Prostate gland (tissue), 2 donors: ENCODE results near the gene PLEKHH2.

Source experiments
- CTCF ChIP-seq, 4 experiments: fragments of 200-600 bp in 2 of 4; fragments of 450-650 bp in 2 of 4; sonication (generic) in 2 of 4; IDR thresholded peaks; 1 replicate in 3 of 4; 2 replicates in 1 of 4; pipeline ENCODE4 v1.5.1; 2016 to 2019; ENCODE audit warnings: antibody characterized with exemption in 4 of 4, mild to moderate bottlenecking in 2 of 4, moderate library complexity in 2 of 4
- POLR2A ChIP-seq: fragments of 450-650 bp; IDR thresholded peaks from one replicate; pipeline ENCODE4 v1.6.1; 2016; ENCODE audit warnings: antibody characterized with exemption, mild to moderate bottlenecking

GRCh38 chr2:43812006-43812405 lies 174.9 kb downstream of the PLEKHH2 start:
- TF ChIP-seq CTCF (IDR thresholded peaks at IDR 0.05) (no peak), POLR2A (no peak)
